Activated CD8-positive, alpha-beta T cell treated with anti-CD3 and anti-CD28 coated beads for 36 hours (primary cell): ENCODE data around the gene ZNF189. TPM values are rescaled to one million over a fixed set of nuclear protein-coding genes. Genes with fewer than 3 reads are reported as not detected.

Experiments
- ATAC-seq: fragments of 200-7000 bp; cut with Tn5 transposase; one replicate; pipeline ENCODE4 v1.10.0; 2021; ENCODE audit warnings: mild to moderate bottlenecking, moderate library complexity
- CTCF ChIA-PET: fragments of 350-600 bp; sonication (Branson Sonifier 250); formaldehyde crosslinking; loops from one replicate; lab custom pipeline; 2021; ENCODE audit warnings: antibody characterized with exemption; lab: Charles Lee
- POLR2A ChIA-PET: fragments of 350-600 bp; sonication (Branson Sonifier 250); formaldehyde crosslinking; loops from one replicate; lab custom pipeline; 2021; ENCODE audit warnings: antibody characterized with exemption; lab: Charles Lee
- DNase-seq: peaks from one replicate; pipeline ENCODE4 v3.0.0-alpha.2; 2020
- H3K27ac Mint-ChIP-seq: one replicate; pipeline ENCODE4 v1.8.0; 2021; ENCODE audit warnings: mild to moderate bottlenecking, mixed read lengths
- H3K27me3 Mint-ChIP-seq: one replicate; pipeline ENCODE4 v1.8.0; 2021; ENCODE audit warnings: mixed read lengths
- H3K36me3 Mint-ChIP-seq: one replicate; pipeline ENCODE4 v1.8.0; 2021; ENCODE audit warnings: low read depth, mixed read lengths
- H3K4me1 Mint-ChIP-seq: one replicate; pipeline ENCODE4 v1.8.0; 2021; ENCODE audit warnings: low read depth, mixed read lengths
- H3K4me3 Mint-ChIP-seq: one replicate; pipeline ENCODE4 v1.8.0; 2021; ENCODE audit warnings: mild to moderate bottlenecking, moderate library complexity, mixed read lengths
- H3K9me3 Mint-ChIP-seq: one replicate; pipeline ENCODE4 v1.8.0; 2021; ENCODE audit warnings: mixed read lengths
- intact Hi-C: fragments of 100-400 bp; cut with micrococcal nuclease; formaldehyde crosslinking; loops from one replicate; pipeline ENCODE4 v1.10.0; 2022
- total RNA-seq, 2 experiments: library from RNA; stranded (reverse); gene quantifications; one replicate each; pipeline ENCODE4 v1.2.3, GENCODE V29; 2021
- TF ChIP-seq, protein P1 (sequence below): fragments of 200-600 bp; IDR thresholded peaks from one replicate; pipeline ENCODE4 v1.8.0; 2022; ENCODE audit warnings: antibody characterized with exemption, mild to moderate bottlenecking

Gene ZNF189
- total RNA-seq, 2 experiments from 2014 or later: 6.7 to 8.3 TPM

DNA sequence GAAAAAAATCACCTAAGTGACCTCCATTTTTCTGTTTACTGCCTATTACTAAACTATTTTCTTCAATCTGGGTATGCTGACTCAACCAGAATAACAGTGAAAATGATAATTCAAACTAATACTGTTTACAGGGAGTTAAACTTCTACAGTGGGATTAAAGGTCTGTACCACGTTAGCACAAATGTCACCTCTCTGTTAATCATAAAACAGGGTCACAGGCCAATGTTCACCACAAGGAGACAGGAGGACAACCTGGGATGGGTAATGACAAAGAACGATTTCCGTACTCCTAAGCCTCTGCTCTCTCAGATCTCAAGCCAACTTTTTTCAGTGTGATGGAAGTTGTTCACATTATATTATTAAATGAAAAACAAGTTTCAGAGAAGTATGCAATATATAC, 34.6 kb downstream of the ZNF189 start:
- CTCF ChIA-PET: interaction anchor here (1.2 to 1.5 kb wide), 2 partner anchors 16 to 122 kb away, joined by 3 to 4 read pairs; no protein-coding TSS in a partner anchor

GRCh38 chr9:101434998-101435397, 36.3 kb downstream of the ZNF189 start:
- Mint-ChIP-seq H3K9me3 (no peaks in the 10 kb centered on the region), H3K36me3 (no peaks in the 10 kb centered on the region), H3K4me3 (no peak overlapping the region), H3K27ac (no peak overlapping the region), H3K27me3 (peaks cover 10% of the 10 kb centered on the region), H3K4me1 (no peaks in the 10 kb centered on the region)
- intact Hi-C loops: no loop called here
- TF ChIP-seq, protein P1, sequence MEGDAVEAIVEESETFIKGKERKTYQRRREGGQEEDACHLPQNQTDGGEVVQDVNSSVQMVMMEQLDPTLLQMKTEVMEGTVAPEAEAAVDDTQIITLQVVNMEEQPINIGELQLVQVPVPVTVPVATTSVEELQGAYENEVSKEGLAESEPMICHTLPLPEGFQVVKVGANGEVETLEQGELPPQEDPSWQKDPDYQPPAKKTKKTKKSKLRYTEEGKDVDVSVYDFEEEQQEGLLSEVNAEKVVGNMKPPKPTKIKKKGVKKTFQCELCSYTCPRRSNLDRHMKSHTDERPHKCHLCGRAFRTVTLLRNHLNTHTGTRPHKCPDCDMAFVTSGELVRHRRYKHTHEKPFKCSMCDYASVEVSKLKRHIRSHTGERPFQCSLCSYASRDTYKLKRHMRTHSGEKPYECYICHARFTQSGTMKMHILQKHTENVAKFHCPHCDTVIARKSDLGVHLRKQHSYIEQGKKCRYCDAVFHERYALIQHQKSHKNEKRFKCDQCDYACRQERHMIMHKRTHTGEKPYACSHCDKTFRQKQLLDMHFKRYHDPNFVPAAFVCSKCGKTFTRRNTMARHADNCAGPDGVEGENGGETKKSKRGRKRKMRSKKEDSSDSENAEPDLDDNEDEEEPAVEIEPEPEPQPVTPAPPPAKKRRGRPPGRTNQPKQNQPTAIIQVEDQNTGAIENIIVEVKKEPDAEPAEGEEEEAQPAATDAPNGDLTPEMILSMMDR: no peak
- ChIA-PET CTCF (interaction anchor here (1.3 kb wide), 1 partner anchor 11 kb away, joined by 3 read pairs; no protein-coding TSS in a partner anchor), POLR2A (no interaction called here)
- no peak for DNase-seq
- ATAC-seq: no peak

More for the DNA sequence above, 34.6 kb downstream of the ZNF189 start:
- Mint-ChIP-seq H3K27me3 (peaks cover 11% of the 10 kb centered on the region), H3K9me3 (no peaks in the 10 kb centered on the region), H3K4me3 (no peak overlapping the region), H3K27ac (no peak overlapping the region), H3K36me3 (no peaks in the 10 kb centered on the region), H3K4me1 (no peaks in the 10 kb centered on the region)
- intact Hi-C loops: no loop called here
- ATAC-seq: no peak
- no peak for DNase-seq
- TF ChIP-seq, protein P1: no peak
- POLR2A ChIA-PET: no interaction called here

DNA sequence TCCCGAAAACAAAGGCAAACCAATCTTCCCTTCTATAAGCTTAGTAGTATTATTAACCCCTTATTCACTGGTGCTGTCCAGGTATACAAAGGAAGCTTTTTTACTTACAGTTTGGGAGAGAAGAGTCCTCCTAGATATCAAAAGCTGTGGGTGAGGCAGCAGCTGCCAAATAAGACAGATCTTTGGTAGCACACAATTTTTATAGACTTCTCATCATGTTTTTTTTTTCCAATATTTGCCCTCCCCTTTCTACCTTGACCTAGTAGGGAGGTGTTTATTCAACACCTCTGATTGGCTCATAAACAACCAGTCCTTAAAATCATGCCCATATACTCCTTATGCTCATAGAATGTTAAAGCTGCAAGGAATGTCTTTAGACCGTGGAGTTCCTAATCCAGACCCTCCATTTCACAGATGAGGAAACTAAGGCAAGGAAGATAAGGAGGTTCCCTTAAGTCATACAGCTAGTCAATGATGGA, 37.0 kb downstream of the ZNF189 start, which contains the start of gene ALDOB:
TSS of gene ALDOB (minus strand) at position 174 of the 479 bp plus-strand sequence. CDS start 4,887 bp downstream, outside the sequence.
- no peaks in the 10 kb centered on the region for H3K9me3 Mint-ChIP-seq
- peaks cover 9% of the 10 kb centered on the region for H3K27me3 Mint-ChIP-seq
- TF ChIP-seq, protein P1: no peak
- no peaks in the 10 kb centered on the region for H3K4me1 Mint-ChIP-seq
- no peak within 1 kb of the TSS for H3K27ac Mint-ChIP-seq
- CTCF ChIA-PET: interaction anchor here (1.3 kb wide), 1 partner anchor 10 kb away, joined by 3 read pairs; no protein-coding TSS in a partner anchor
- ATAC-seq (no peak), DNase-seq (no peak)
- no peaks in the 10 kb centered on the region for H3K36me3 Mint-ChIP-seq
- H3K4me3 Mint-ChIP-seq: no peak within 1 kb of the TSS
- POLR2A ChIA-PET: no interaction called here
- intact Hi-C loops: no loop called here

DNA sequence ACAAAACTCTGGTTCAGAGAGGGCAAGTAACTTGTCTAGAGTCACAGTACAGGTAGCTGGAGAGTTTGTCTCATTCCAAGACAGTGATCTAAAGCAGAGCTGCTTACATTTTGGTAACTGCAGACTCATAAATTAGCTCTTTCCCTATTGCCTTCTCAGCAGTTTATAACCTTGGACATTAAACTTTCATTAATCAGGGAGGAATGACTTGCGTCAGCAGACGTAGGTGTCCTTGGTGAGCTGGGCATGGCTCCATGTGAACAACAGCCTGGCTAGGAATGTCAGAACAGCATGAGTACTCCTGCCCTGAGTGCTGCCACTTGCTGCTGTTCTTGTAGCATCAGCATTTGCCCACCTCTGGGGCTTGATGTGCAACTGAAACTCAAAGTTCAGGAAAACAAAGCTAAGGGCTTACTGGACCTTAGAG, 39.2 kb downstream of the ZNF189 start:
- Mint-ChIP-seq H3K4me1 (no peaks in the 10 kb centered on the region), H3K27ac (no peak overlapping the region), H3K27me3 (peaks cover 12% of the 10 kb centered on the region), H3K9me3 (no peaks in the 10 kb centered on the region), H3K36me3 (no peaks in the 10 kb centered on the region), H3K4me3 (no peak overlapping the region)
- TF ChIP-seq, protein P1: no peak
- POLR2A ChIA-PET: no interaction called here
- DNase-seq: no peak
- CTCF ChIA-PET: interaction anchor here (0.6 to 1.2 kb wide), 2 partner anchors 11 to 49 kb away, joined by 3 read pairs; no protein-coding TSS in a partner anchor
- intact Hi-C loops: no loop called here
- no peak for ATAC-seq

GRCh38 chr9:101438523-101438922, 39.9 kb downstream of the ZNF189 start:
- TF ChIP-seq, protein P1: no peak
- intact Hi-C loops: no loop called here
- peaks cover 19% of the 10 kb centered on the region for H3K27me3 Mint-ChIP-seq
- H3K4me1 Mint-ChIP-seq: no peaks in the 10 kb centered on the region
- POLR2A ChIA-PET: no interaction called here
- no peak for DNase-seq
- no peaks in the 10 kb centered on the region for H3K9me3 Mint-ChIP-seq
- no peak for ATAC-seq
- no peak overlapping the region for H3K4me3 Mint-ChIP-seq
- no peaks in the 10 kb centered on the region for H3K36me3 Mint-ChIP-seq
- H3K27ac Mint-ChIP-seq: no peak overlapping the region
- CTCF ChIA-PET: interaction anchor here (0.6 kb wide), 1 partner anchor 12 kb away, joined by 3 read pairs; no protein-coding TSS in a partner anchor
